ENCODE results near the gene CNTNAP2. TPM values are rescaled to one million over a fixed set of nuclear protein-coding genes. Genes with fewer than 3 reads are reported as not detected.

Gene CNTNAP2
- total RNA-seq, 1 experiment from 2014 or later: 64.5 TPM

DNA sequence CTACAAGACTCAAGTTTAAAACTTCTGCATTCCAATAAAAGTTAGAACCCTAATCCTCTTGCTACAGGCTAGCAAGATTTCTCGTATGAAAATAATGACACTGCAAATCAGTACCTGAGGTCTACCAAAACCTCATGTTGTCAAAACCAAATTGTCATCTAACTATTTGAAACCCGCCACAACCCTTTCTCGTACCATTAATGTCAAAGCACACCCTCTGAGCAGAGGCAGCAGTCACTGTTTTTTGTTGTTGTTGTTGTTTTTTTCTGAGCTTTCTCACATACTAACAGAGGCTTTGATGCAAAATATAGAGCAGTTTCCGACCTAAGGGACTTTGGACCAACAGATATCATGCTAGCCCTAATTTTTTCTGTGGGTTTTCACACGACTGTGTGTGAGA is 1910.1 kb downstream of the CNTNAP2 start:
- H2BK5ac ChIP-seq (ENCODE audit: insufficient read length, low read length): no peak overlapping the region
- H4K5ac ChIP-seq (ENCODE audit: insufficient read length, low read depth, low read length): no peak overlapping the region
- H2BK20ac ChIP-seq (ENCODE audit: low read depth, low read length, poor library complexity, severe bottlenecking): no peak overlapping the region
- H3K4me3 Mint-ChIP-seq: no peak overlapping the region
- H3K9me3 Mint-ChIP-seq: peaks cover 4 to 9% of the 10 kb centered on the region in 2 experiments
- DNase-seq: no peak
- peaks cover 93% of the 10 kb centered on the region for H3K27me3 Mint-ChIP-seq (ENCODE audit: low read depth)
- peaks cover 3% of the 10 kb centered on the region; the same call in 1 of the 2 replicates for H3K27me3 ChIP-seq (ENCODE audit: insufficient read depth, low read length)
- no peak overlapping the region for H4K91ac ChIP-seq (ENCODE audit: insufficient read length, low read depth, low read length)
- no peaks in the 10 kb centered on the region for H3K9me3 ChIP-seq (ENCODE audit: control insufficient read depth, low read depth, low read length)
- no peaks in the 10 kb centered on the region for H3K79me2 ChIP-seq (ENCODE audit: insufficient read depth, low read length)
- H3K4me2 ChIP-seq (ENCODE audit: insufficient read depth, insufficient read length, low read length): no peak overlapping the region
- no peak overlapping the region for H2AFZ ChIP-seq (ENCODE audit: low read length)
- H3K14ac ChIP-seq (ENCODE audit: insufficient read depth, low read length): no peak overlapping the region
- TF ChIP-seq, protein P1, sequence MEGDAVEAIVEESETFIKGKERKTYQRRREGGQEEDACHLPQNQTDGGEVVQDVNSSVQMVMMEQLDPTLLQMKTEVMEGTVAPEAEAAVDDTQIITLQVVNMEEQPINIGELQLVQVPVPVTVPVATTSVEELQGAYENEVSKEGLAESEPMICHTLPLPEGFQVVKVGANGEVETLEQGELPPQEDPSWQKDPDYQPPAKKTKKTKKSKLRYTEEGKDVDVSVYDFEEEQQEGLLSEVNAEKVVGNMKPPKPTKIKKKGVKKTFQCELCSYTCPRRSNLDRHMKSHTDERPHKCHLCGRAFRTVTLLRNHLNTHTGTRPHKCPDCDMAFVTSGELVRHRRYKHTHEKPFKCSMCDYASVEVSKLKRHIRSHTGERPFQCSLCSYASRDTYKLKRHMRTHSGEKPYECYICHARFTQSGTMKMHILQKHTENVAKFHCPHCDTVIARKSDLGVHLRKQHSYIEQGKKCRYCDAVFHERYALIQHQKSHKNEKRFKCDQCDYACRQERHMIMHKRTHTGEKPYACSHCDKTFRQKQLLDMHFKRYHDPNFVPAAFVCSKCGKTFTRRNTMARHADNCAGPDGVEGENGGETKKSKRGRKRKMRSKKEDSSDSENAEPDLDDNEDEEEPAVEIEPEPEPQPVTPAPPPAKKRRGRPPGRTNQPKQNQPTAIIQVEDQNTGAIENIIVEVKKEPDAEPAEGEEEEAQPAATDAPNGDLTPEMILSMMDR (conservative IDR thresholded peaks at IDR 0.05): no peak
- H3K9ac ChIP-seq (ENCODE audit: extremely low read depth, insufficient read length, low read length): no peak overlapping the region
- H3K56ac ChIP-seq (ENCODE audit: insufficient read length, low read depth, low read length): no peak overlapping the region
- H3K18ac ChIP-seq (ENCODE audit: insufficient read length, low read depth, low read length): no peak overlapping the region
- no CpG with 5 or more reads among the region's 5 CpGs for WGBS (ENCODE audit: extremely low coverage, insufficient read length, low lambda C conversion rate)
- no peak overlapping the region for H3K23ac ChIP-seq (ENCODE audit: insufficient read length, low read depth, low read length)
- H2BK12ac ChIP-seq (ENCODE audit: insufficient read length, low read depth, low read length): no peak overlapping the region
- no peak overlapping the region for H2AK5ac ChIP-seq (ENCODE audit: insufficient read length, low read length)
- no peak overlapping the region for H2BK15ac ChIP-seq (ENCODE audit: low read depth, low read length)
- peaks cover 0 to 6% (median 4%) of the 10 kb centered on the region in 3 experiments; a peak in 2 of 7 replicates for H3K36me3 Mint-ChIP-seq (ENCODE audit: insufficient read depth in 1 of 3, low read depth in 3 of 3)
- H3T11ph ChIP-seq (ENCODE audit: low read length): no peak overlapping the region
- H4K20me1 ChIP-seq (ENCODE audit: control insufficient read depth, insufficient read depth, insufficient read length): no peaks in the 10 kb centered on the region
- no peak overlapping the region for H3K27ac ChIP-seq (ENCODE audit: insufficient read length, low read depth, low read length)
- no peaks in the 10 kb centered on the region for H3K23me2 ChIP-seq (ENCODE audit: insufficient read length, low read depth, low read length, poor library complexity, severe bottlenecking)
- no peak overlapping the region for H2BK120ac ChIP-seq (ENCODE audit: low read depth, low read length, poor library complexity, severe bottlenecking)
- H3K4me1 Mint-ChIP-seq: peaks cover 21 to 24% of the 10 kb centered on the region in 2 experiments
- H3K79me1 ChIP-seq (ENCODE audit: insufficient read depth, low read depth, low read length, poor library complexity, severe bottlenecking): no peaks in the 10 kb centered on the region
- no peak overlapping the region for H3K4ac ChIP-seq (ENCODE audit: low read depth, low read length)
- H3K4me1 ChIP-seq (ENCODE audit: insufficient read depth, low read length): no peaks in the 10 kb centered on the region
- H4K8ac ChIP-seq (replicated peaks; ENCODE audit: insufficient read length, low read depth, low read length): no peak overlapping the region
- H3K27ac Mint-ChIP-seq: no peak overlapping the region
